Activated T-helper 1 cell treated with Interleukin-2 at 50 U/mL for 16 hours (primary cell): ENCODE results near the gene INSC.

Experiments
- DNase-seq: peaks from one replicate; pipeline ENCODE4 v3.0.0-alpha.2; 2020; ENCODE audit warnings: low read depth

Gene INSC

DNA sequence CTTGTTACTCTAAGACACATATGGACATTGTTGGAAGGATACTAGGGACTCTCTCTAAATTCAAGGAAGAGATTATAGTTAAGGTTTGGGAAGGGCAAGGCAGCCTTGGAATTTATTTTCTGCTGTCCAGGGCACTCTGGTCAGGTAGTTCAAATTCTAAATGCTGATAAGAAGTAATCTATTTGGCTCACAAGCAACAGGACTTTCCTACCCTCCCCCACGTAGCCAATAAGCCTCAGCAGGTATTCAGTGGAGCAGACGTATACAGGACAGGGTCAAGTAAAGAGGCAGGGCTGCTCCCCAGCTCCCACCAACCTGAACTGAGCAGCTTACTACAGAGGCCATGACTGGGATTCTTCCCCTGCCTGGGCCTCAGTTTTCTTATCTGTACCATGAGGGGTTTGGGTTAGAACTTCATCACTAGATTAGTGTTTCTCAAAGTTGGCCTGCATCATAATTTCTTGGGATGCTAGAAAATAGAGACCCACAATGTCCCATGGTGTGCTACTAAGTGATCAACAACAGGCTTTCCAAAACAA is 6.1 kb upstream of the INSC start:
- no peak for DNase-seq

DNA sequence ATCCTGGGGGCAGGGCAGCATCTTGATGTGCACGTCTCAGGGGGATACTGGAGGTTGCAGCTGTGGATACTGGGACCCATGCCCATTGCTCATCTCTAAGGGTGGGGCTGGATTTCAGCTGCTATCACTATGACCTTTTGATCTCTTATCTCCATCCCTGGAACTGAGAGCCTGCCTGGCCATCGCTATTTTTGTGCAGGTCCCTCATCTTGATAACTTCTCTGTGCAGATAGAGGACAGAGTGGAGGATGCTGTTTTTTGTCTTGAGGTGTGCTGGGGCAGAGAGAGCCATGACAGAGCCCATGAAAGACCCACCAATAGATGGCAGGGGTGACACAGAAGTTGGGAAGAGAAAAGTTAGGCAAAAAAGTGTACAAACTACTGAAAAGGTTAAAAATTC is 5.1 kb upstream of the INSC start:
- no peak for DNase-seq

DNA sequence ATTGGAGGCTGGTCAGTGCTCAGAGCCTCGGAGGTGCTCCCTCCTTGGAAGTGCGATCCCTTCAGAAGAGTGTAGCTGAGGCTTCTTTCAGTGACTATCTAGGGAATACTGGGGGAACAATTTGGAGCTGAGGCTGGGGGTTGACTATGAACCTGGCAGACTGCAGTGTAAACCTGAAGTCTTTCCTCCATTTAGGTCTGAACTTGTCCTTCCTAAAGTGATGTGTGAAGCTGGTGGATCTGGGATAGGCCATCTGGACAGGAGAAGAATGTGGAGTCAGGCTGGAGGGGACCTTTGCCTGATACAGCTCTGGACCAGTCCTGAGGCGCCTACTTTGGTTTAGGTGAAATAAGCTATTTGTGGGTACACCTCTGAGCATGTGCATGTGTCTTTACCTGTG is 3.5 kb upstream of the INSC start:
- no peak for DNase-seq

DNA sequence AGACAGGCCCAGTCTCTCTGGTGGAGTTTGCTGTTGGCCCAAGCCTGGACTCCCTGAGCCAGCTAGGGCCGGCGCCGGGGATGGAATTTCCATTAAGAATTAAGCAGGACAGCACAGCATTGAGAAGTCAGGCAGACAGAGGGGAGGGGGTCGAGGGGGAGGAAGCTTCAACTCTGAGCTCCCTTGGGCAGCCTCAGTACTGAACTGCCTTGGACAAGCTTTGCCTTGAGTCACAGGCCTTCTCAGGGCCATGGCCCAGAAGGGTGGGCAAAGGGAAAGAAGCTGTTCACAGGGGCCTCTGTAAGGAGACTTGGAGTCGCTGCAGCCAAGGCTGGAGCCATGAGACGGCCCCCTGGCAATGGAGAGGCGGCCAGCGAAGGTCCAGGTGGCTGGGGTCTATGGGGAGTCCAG is 2.6 kb upstream of the INSC start:
- no peak for DNase-seq

DNA sequence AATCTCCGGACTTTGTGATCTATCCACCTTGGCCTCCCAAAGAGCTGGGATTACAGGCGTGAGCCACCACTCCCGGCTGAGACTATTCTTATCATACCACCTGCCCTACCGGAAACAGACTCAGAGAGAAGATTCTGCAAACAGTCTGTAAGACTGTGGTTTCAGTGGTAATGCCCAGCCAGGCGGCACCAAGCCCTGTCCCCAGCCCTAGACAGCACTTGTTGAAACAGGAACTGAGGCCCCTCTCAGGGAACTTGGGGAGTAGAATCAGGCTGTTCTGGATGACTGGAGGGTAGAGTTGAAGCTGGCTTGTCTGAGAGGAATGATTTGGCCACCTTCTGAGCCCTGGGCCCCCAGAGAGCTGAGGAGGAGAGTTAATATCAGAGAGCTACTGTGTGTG is 1.3 kb upstream of the INSC start:
- DNase-seq = no peak

DNA sequence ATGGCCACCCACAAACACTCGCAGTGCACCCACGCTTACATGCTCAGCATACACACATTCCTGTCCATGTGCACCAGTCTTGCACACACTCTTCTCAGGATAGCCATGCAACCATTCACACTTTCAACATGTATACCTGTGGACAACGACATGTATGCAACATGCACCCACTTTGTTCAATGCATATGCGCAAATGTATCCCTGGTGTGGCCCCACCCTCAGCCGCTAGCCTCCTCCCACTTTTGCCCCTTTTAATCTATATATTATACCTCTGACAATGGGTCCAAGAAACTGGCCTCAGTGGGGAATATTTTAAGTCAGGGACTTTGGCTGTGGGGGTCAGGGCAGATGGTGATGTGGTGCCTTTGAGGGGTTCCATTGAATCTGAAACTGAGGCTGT is 963 bp downstream of the INSC start:
- no peak for DNase-seq

DNA sequence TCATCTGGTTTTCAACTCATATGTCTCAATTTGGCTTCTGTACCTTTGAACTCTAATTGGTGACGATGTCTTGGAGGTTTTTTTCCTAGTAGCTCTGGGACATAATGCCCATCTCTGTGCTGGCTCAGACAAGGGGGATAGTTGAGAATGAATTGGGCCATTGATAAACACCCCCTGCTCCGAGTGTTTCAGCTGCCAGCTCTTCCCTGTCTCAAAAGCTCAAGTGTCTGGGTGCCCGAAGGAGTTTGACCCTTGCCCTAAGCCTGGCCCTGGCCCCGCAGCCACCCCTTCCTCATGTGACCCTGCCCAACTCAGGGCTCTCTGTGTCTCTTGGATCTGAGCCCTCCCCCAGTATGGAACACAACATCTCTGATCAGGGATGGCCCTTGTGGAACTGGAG is 3.0 kb downstream of the INSC start:
- DNase-seq = no peak

DNA sequence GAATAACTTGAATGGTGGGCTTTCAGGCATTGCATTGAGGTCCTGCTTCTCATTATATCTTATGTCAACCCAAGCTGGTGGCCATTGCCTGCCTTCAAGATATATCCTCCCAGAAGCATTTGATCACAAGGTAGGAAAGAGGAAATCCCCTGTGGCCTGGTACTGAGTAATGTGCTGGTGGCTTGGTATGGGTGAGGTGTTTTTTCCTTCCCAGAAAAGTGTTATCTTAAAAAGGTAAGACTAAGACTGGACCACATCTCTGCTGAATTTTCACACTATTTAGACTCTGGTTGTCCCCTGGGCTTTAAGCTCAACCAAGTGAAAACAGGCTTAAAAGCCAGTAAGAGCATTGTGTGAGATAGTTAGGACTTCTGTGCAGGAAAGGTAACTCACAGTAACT is 3.7 kb downstream of the INSC start:
- DNase-seq = no peak

DNA sequence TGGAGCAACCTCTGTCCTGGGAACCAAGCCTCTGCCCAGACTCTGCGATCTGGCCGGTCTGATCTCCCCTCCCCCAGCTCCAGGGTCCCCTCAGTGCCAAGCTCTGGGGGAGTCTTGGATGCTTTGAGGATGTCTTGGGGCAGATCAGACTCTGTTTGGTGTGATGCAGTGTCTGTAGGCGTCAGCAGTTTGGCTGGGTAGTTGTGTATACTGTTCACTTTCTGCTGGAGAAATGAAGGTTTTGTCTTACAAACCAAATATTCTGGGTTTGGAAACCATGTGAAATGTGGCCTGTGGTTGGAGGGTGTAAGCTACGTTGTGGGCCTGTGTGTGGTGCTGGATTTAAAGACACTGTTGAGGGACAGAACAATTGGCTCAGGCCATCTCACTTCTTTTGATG is 4.6 kb downstream of the INSC start:
- DNase-seq = no peak

DNA sequence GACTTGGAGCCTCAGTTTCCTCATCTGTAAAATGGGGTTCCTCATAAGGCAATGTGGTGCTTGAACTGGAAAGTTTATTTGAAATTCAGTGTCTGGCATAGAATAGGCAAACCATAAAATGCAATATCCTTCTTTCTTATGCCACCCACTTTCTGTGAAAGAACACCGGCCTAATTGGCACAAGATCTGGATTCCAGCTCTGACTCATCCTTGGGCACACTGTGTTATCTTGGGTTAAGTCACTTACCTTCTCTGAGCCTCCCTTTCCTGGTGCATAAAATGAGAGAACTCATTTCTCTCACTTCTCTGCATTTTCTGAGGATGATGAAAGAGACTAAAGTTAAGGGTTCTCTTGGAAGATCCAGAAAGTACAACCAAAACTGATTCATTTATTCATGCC is 5.1 kb downstream of the INSC start:
- no peak for DNase-seq

DNA sequence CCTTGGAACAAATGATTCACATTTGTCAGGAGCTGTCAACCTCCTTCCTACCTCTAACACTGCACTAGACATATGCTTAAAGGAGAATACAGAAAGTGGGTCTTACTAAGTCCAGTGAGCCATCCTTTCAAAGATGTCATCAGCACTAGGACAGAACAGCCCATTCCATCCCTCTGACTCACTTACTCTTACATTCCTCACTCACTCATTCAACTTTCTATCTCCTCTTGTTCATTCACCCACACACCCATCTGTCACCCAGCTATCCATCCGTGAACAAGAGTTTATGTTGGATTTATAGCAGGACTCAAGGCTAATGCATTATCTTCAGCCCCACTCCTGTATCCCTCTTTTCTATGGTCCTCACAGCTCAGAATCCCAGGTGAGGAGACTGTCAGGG is 9.1 kb downstream of the INSC start:
- no peak for DNase-seq

DNA sequence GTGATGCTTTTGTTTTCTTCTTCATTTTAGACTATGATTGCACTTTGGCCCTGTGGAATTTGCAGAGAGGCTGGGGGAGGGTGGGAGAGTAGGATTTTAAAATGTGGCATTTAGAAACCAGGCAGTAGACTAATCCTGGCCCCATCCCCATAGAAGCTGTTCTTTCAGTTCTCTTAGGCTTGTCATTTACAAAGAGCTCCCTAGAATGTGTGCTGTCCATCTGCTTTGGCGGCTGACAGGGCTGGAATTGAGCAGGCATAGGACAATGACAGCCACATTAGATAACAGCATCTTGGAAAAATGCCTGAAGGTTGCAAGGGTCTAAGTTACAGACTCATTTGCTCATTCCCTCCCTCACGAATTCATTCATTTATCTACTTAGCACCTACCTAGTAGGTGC is 9.8 kb downstream of the INSC start:
- no peak for DNase-seq

DNA sequence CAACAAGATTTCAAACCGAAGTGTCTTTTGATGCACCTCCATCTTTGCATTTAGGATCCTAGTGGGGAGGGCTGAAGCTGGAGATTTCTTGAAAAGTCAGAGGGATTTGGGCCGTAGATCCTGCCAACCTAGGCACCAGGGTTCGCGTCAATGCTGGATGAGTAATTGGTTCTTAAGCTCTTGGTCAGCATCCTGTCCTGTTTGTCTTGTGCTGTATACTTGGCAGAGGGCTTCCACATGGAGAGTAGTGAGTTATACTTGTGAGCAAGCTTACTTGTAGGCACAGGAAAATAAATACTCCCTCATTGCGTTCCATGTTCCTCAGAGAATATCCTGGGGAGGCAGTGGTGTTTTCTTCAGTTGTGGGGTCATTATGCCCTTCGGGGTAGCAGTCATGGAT is 12.6 kb downstream of the INSC start:
- DNase-seq = no peak

DNA sequence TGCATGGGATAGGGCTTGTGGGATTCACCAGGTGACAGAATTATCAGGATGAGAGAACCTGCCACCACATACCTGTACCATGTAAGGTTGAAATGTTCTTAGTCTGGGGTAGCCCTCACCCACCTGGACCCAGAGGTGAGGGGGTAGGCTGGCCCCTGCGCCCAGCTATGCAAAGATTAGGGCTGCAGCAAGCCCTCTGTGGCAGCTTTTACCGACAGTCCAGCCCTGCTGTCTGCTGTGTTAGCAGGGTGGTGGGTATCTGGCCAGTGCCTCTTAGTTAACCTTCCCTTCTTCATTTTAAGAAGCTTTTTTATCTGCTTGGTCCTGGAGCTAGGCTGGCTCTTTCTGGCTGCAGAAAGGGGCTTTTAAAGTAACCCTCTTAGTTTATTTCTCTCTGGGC is 13.9 kb downstream of the INSC start:
- no peak for DNase-seq

DNA sequence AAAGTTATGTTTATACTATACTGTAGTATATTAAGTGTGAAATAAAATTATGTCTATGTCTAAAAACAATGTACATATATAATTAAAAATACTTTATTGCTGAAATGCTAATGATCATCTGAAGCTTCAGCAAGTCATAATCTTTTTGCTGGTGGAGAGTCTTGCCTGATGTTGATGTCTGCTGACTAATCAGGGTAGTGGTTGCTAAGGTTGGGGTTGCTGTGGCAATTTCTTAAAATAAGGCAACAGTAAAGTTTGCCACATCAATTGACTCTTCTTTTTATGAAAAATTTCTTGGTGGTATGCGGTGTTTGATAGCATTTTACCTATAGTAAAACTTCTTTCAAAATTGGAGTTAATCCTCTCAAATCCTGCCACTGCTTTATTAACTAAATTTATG is 21.4 kb downstream of the INSC start:
- no peak for DNase-seq

DNA sequence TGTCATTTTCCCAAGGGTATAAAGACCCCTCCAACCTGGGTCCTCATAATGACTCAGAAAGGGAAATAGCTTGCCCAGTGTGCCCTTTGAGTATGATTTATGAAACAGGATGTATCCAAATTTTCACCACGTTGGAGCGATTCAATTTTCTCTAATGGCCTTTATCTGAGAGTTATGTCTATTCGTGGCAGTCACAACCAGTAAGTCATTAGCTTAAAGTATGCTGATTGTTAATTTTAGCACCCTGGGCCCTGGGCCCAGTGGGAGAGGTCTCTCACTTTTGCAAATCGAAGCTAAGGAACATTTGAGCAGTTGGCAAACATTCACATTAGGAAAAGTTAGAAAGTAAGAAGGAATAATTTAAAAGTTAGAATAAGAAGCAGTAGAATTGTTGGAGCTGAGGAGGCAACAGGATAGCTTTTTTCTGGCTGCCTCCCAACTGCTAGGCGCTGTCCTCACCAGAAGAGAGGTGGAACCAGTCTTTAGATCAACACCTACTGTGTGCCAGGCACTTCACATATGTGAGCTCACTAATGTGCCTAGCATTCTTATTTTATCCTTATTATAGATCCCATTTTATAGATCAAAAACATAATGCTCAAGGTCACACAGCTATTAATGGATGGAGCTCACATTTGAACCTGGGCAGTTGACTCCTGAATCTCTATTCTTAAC is 24.5 kb downstream of the INSC start:
- no peak for DNase-seq

DNA sequence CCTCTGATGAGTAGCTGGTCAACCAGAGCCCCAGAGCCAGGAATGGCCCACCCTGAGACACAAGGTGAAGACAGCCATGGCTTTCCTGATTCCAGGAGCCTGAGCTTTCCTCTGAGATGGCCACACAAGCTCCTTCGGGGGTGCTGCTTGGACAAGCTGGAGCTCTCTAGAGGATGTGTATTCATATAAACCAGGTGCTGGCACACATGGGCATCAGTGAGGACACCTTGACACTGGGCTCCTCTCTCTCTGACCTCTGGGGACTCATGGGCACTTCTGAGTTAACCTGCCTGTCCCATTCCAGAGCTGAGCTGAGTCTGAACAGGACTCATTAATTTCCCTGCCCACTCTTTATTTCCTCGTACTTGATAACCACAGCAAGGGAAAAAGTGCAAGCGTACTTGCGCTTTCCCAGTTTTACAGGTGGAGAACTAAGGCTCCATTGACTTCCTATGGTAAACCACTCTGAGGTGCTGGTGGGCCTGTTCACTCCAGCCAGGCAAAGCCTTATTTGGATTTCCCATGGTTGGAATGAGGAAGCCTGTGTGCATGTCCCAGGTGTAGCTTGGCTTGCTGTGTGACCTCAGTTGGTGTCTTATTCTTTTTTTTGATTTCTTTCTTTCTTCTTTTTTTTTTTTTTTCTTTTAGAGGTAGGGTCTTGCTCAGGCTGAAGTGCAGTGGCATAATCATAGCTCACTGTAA is 25.4 kb downstream of the INSC start:
- no peak for DNase-seq

DNA sequence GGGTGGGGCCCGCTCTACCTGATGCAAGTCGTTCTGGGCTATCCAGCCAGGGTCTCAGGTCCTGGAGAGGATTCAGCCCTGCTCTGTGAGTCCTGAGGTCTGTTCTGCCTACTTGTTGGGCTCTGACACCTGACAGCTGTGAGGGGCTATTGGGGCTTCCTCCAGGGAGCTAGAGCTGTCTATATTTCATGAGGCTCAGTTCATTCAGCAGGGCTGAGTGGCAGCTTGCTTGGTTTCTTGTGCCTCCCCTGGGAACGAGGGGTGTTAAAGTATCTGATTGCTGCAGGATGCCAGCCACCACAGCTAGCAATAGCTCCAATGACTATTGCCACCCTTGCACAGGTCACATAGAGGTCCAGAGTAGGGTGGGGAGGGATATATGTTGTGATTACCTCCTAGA is 26.7 kb downstream of the INSC start:
- no peak for DNase-seq

DNA sequence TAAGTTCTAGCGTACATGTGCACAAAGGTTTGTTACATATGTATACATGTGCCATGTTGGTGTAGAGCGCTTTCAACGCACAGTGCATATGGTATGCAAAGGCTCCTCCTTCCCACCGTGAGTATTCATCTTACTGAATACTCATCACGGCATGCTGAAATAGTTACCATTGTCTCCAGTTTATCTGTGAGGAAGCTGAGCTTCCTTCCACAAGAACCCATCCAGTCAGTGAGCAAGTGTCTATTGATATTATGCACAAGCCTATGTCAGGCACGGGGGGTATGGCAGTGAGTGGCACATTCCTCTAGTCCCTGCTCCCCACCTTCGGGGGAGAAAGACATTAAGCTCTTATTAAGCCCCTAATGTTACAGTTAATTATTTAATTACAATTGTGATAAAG is 28.1 kb downstream of the INSC start:
- DNase-seq = no peak

DNA sequence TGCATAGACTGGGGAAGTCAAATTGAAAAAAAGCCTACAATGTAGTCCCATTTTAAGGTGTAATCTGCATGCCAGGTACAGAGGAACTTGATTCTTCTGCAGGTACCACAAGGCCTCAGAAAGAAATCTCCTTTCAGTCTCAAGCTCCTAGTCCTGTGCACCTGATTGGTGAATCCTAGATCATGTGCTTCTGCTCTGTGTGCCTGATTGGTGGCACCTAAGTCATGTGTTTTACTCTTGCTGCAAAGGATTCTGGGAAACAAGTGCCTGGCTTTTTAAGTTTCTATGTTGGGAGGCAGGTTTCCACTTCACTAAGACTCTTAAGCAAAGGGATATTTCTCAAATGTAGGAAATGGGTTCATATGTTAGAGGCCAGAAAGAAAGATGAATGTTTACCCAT is 29.1 kb downstream of the INSC start:
- DNase-seq = no peak

DNA sequence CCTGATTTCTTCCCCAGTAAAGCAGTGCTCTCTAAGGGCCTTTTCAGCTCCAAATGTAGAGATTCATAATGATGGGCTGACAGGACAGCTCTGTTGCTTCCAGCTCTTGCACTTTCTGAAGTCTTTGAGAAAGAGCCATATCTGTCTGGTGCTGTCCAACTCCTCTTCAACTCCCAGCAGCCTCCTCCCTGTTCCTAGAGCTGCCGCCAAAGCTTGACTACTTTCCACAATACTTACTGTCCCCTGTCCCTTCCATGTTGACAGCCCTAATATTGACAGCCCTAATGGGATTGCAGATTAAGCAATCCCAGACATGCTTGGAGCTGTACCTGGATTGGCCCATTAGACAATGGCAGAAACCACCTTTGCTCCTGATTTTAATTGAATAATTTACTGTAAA is 29.6 kb downstream of the INSC start:
- no peak for DNase-seq

DNA sequence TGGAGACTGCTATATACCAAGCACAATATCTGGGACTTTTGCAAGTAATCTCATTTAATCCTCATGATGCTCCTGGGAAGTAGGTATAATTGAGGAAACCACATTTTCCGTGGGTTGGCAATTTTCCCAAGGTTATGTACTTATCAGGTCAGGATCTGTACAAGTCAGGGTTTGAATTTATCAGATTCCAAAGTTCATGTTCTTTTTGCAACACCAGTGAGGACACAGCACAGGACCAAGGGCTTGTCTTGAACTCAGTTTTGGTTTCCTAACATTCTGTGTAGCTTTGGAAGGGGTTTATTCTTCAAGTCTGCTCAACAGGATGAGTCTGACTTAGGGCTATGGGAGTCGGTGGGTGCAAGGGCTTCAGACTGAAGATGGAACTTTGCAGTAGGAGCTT is 30.4 kb downstream of the INSC start:
- DNase-seq = no peak

DNA sequence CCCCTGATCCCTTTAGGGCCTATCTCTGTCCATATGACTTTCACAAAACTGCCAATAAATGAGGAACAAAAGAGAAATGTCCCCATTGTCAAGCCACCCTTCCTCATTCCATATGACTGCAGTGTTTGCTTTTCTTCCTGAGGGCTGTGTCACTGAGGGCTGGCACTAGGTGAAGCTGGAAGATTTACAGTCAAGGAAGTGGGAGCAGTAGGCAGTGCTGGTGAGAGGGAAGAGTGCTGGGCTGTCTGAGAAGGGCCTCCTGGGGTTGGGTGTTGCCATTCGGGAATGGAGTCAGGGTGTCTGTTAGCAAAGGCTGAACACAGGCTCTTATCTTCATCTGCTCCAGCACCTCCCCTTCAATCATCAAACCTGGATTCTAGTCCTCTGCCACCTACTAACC is 30.9 kb downstream of the INSC start:
- no peak for DNase-seq
